Thoracic aorta (tissue), 2 donors: Measurements from ENCODE around the gene C1orf159. TPM values are rescaled to one million over a fixed set of nuclear protein-coding genes. Genes with fewer than 3 reads are reported as not detected.
"Not testable (repeated sequence)": the region's sequence is repeated elsewhere in the genome, so short reads cannot be mapped to it uniquely, and the experiment has no call there.

Source experiments
- ATAC-seq: fragments of 150-250 bp; one replicate; pipeline ENCODE4 v1.8.0; 2017; ENCODE audit warnings: low read depth; ENCODE audit not compliant: insufficient number of reproducible peaks, low FRiP score
- DNase-seq: peaks from one replicate; pipeline ENCODE4 v3.0.0-alpha.2; 2020; ENCODE audit warnings: low spot score
- H3K27ac ChIP-seq, 2 donors: fragments of 200-600 bp; sonication (generic); 1 replicate in 1 of 2; 2 replicates in 1 of 2; pipeline ENCODE4 v1.5.1; 2016; ENCODE audit warnings: mild to moderate bottlenecking in 2 of 2, moderate library complexity in 2 of 2
- H3K27me3 ChIP-seq: fragments of 200-600 bp; sonication (generic); replicated peaks from 2 replicates; pipeline ENCODE4 v1.6.0; 2016; ENCODE audit warnings: mild to moderate bottlenecking; ENCODE audit not compliant: insufficient read depth
- H3K36me3 ChIP-seq: fragments of 200-600 bp; sonication (generic); one replicate; pipeline ENCODE4 v1.5.1; 2016
- H3K4me1 ChIP-seq, 2 donors: fragments of 200-600 bp; sonication (generic); 1 replicate in 1 of 2; 2 replicates in 1 of 2; pipeline versions ENCODE4 v1.5.1 to v1.6.0; 2016; ENCODE audit warnings: low read depth in 2 of 2, mild to moderate bottlenecking in 1 of 2; ENCODE audit not compliant: control insufficient read depth in 1 of 2
- H3K4me3 ChIP-seq: fragments of 200-600 bp; sonication (generic); 2 replicates; pipeline ENCODE4 v1.5.1; 2016; ENCODE audit warnings: mild to moderate bottlenecking
- H3K9me3 ChIP-seq: fragments of 200-600 bp; sonication (generic); 2 replicates; pipeline ENCODE4 v1.5.1; 2016
- total RNA-seq, 2 donors: library from RNA; depleted of rRNA; stranded (reverse); fragments of >200 nt; gene quantifications; one replicate each; pipeline versions ENCODE4 v1.1.0 to v1.2.3, GENCODE V29; 2016
- TF ChIP-seq, protein P1 (sequence below): fragments of 200-600 bp; sonication (generic); IDR thresholded peaks from one replicate; pipeline ENCODE4 v1.5.1; 2019; ENCODE audit warnings: antibody characterized with exemption

C1orf159 gene
- total RNA-seq, 2 donors from 2014 or later, result 10.8 to 21.2 TPM

DNA sequence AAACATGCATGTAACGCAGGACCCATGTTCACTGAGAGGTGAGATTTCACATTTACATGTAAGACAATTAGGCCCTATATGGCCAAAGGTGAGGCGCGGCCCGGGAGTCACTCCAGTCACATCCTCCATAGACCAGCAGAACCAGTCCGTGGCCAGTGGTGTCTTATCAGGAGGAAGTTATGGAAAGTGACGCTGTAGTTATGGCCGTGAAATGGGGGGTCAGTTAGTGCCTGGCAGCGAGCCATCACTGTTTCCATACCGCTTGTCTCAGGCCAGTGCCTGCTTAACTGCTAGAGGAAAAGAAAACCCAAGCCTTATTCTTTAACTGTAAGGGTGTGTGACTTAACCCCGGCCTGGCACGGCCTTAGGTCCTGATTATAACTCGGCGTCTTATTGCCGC lies 6.1 kb downstream of the C1orf159 start:
- H3K4me3 ChIP-seq, result no peak overlapping the region
- ATAC-seq (no peak), DNase-seq (no peak)
- TF ChIP-seq, protein P1, sequence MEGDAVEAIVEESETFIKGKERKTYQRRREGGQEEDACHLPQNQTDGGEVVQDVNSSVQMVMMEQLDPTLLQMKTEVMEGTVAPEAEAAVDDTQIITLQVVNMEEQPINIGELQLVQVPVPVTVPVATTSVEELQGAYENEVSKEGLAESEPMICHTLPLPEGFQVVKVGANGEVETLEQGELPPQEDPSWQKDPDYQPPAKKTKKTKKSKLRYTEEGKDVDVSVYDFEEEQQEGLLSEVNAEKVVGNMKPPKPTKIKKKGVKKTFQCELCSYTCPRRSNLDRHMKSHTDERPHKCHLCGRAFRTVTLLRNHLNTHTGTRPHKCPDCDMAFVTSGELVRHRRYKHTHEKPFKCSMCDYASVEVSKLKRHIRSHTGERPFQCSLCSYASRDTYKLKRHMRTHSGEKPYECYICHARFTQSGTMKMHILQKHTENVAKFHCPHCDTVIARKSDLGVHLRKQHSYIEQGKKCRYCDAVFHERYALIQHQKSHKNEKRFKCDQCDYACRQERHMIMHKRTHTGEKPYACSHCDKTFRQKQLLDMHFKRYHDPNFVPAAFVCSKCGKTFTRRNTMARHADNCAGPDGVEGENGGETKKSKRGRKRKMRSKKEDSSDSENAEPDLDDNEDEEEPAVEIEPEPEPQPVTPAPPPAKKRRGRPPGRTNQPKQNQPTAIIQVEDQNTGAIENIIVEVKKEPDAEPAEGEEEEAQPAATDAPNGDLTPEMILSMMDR, result no peak
- no peak overlapping the region for H3K27ac ChIP-seq
- peaks cover 0 to under 1% of the 10 kb centered on the region in 2 donors for H3K4me1 ChIP-seq
- no peaks in the 10 kb centered on the region for H3K27me3 ChIP-seq
- H3K36me3 ChIP-seq, result no peaks in the 10 kb centered on the region
- H3K9me3 ChIP-seq, result no peaks in the 10 kb centered on the region

- Histone ChIP-seq H3K4me3 (no peak overlapping the region), H3K4me1 (no peaks in the 10 kb centered on the region), H3K9me3 (no peaks in the 10 kb centered on the region), H3K27me3 (no peaks in the 10 kb centered on the region), H3K27ac (no peak overlapping the region), H3K36me3 (no peaks in the 10 kb centered on the region)
- DNase-seq, result no peak
- TF ChIP-seq, protein P1, result no peak
- no peak for ATAC-seq
Observed at GRCh38 chr1:1106510-1107221, 9.2 kb downstream of the C1orf159 start.

GRCh38 chr1:1104152-1104551 lies 11.7 kb downstream of the C1orf159 start:
- H3K27me3 ChIP-seq, H3K27ac ChIP-seq, DNase-seq, ATAC-seq, H3K36me3 ChIP-seq, H3K9me3 ChIP-seq, H3K4me1 ChIP-seq, H3K4me3 ChIP-seq: not testable (repeated sequence)

DNA sequence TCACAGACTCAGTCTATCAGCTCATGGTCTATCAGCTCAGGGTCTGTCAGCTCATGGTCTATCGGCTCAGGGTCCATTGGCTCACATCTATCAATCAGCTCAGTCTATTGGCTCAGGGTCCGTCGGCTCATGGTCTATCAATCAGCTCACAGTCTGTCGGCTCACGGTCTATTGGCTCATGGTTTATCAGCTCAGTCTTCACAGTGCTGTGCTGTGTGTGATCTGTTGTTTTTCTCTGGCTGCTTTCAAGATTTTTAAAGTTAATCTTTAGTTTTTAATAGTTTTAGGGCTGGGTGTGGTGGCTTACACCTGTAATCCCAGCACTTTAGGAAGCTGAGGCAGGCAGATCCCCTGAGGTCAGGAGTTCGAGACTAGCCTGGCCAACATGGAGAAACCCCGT lies 14.4 kb downstream of the C1orf159 start:
- no peak overlapping the region for H3K4me3 ChIP-seq
- ATAC-seq, result no peak
- TF ChIP-seq, protein P1, result no peak

DNA sequence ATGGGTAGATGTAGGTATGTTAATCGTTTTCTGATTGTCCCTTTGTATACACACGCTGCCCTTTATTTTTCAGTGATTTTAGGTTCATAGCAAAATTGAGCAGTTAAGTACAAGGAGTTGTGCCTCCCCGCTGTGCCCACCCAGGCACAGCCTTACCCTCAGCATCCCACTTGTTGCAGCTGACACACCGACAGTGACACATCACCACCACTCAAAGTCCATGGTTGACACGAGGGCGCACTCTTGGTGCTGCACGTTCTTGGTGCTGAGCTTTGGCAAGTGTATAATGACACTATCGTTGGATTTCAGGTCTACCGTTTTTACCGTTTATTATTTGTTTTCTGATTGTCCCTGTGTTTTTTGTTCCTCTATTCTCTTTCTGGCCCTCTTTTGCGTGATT lies 15.6 kb downstream of the C1orf159 start:
- H3K36me3 ChIP-seq, result no peaks in the 10 kb centered on the region
- no peaks in the 10 kb centered on the region for H3K9me3 ChIP-seq
- ATAC-seq (no peak), DNase-seq (no peak)
- H3K27ac ChIP-seq, result no peak overlapping the region
- no peaks in the 10 kb centered on the region for H3K4me1 ChIP-seq
- TF ChIP-seq, protein P1, result no peak
- H3K27me3 ChIP-seq, result no peaks in the 10 kb centered on the region
- no peak overlapping the region for H3K4me3 ChIP-seq

More for the DNA sequence above, 14.4 kb downstream of the C1orf159 start:
- no peak for DNase-seq
- Histone ChIP-seq H3K4me1 (no peaks in the 10 kb centered on the region), H3K27ac (no peak overlapping the region), H3K36me3 (no peaks in the 10 kb centered on the region), H3K27me3 (no peaks in the 10 kb centered on the region), H3K9me3 (no peaks in the 10 kb centered on the region)
